Small intestine (tissue), 7 donors: ENCODE measurements around the gene GRIK5. TPM values are rescaled to one million over a fixed set of nuclear protein-coding genes. Genes with fewer than 3 reads are reported as not detected.
A peak's percentile ranks its signal among the peaks of the same experiment; 100 is the strongest.
"Not testable (repeated sequence)": the region's sequence is repeated elsewhere in the genome, so short reads cannot be mapped to it uniquely, and the experiment has no call there.

Experiments
- DNase-seq, 2 donors: peaks; one replicate each; pipeline versions ENCODE4 v3.0.0 to v3.0.0-alpha.2; 2013
- FAIRE-seq: peaks from 2 replicates; lab custom pipeline; 2012; peaks lifted over from hg19 to GRCh38; lab: Jason Lieb, UNC
- H3K27ac ChIP-seq, 3 donors: one replicate each; pipeline ENCODE4 v1.5.1; 2013; ENCODE audit warnings: low read length in 2 of 3, mild to moderate bottlenecking in 2 of 3, control low read depth in 1 of 3, inconsistent platforms in 1 of 3, low read depth in 1 of 3, moderate library complexity in 1 of 3
- H3K27me3 ChIP-seq, 3 donors: one replicate each; pipeline ENCODE4 v1.6.1; 2013; ENCODE audit warnings: low read length in 3 of 3, inconsistent platforms in 1 of 3; ENCODE audit not compliant: control insufficient read depth in 3 of 3, insufficient read depth in 3 of 3
- H3K36me3 ChIP-seq, 3 donors: one replicate each; pipeline ENCODE4 v1.6.1; 2013; ENCODE audit warnings: low read length in 3 of 3, inconsistent platforms in 1 of 3, low read depth in 1 of 3, mild to moderate bottlenecking in 1 of 3, moderate library complexity in 1 of 3; ENCODE audit not compliant: control insufficient read depth in 3 of 3, insufficient read depth in 2 of 3
- H3K4me1 ChIP-seq, 3 donors: one replicate each; pipeline ENCODE4 v1.6.1; 2013; ENCODE audit warnings: low read length in 2 of 3, inconsistent platforms in 1 of 3, low read depth in 1 of 3, mild to moderate bottlenecking in 1 of 3, moderate library complexity in 1 of 3; ENCODE audit not compliant: control insufficient read depth in 3 of 3, insufficient read depth in 2 of 3
- H3K4me3 ChIP-seq, 3 donors: one replicate each; pipeline ENCODE4 v1.5.1; 2013; ENCODE audit warnings: low read length in 3 of 3, control low read depth in 1 of 3, inconsistent platforms in 1 of 3, low read depth in 1 of 3, mild to moderate bottlenecking in 1 of 3, moderate library complexity in 1 of 3
- H3K9me3 ChIP-seq, 2 donors: one replicate each; pipeline ENCODE4 v1.6.1; 2013; ENCODE audit warnings: low read depth in 1 of 2, low read length in 1 of 2; ENCODE audit not compliant: control insufficient read depth in 2 of 2, insufficient read depth in 1 of 2
- WGBS, 3 donors: extraction: QIAGEN DNeasy Blood & Tissue Kit; methylation state at CpG; one replicate each; pipeline ENCODE4 v1.1.7; 2013; 5-methylcytosine and 5-hydroxymethylcytosine counted together
- polyA plus RNA-seq, 4 donors: library from polyadenylated mRNA; stranded (reverse) in 3 of 4; unstranded in 1 of 4; fragments of 200-250 nt in 3 of 4; fragments of 120-200 nt in 1 of 4; gene quantifications; one replicate each; pipeline versions ENCODE4 v1.2.1 to v1.2.3, GENCODE V29; 2013
- donor health status: healthy with polysubstance abuse.
- donor health status: control.
- donor health status: control.
- donor health status: Bipolar disorder and iron deficiency.
- donor health status: healthy.

Gene GRIK5
- polyA plus RNA-seq, 4 donors, result 0.27 to 1.6 (median 0.68) TPM; not detected in 1

DNA sequence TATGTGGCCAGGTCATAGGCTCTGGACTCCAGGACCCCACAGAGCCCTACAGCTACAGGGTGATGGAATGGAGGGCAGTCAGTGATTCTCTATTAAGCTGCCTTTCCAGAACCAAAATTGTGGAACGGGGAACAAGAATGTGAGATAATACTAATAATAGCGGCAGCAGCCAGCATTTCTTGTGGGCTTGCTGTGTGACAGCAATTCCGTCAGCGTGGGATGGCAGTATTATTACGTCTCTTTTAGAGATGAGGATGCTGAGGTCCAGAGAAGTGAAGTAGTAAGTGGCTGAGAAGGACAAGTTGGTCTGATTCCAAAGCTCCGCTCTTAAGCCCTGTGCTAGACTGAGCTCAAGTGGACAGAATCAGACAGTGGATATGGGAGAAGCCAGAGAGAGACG, 24.4 kb downstream of the GRIK5 start:
- FAIRE-seq, result no peak
- 86 to 90% (median 88%) methylated on average over 7 of the region's 7 CpGs for WGBS, 3 donors
- Histone ChIP-seq H3K36me3 (no peaks in the 10 kb centered on the region), H3K4me1 (peaks cover 0 to 4% (median 3%) of the 10 kb centered on the region in 3 donors), H3K9me3 (no peaks in the 10 kb centered on the region), H3K4me3 (no peak overlapping the region), H3K27ac (no peak overlapping the region), H3K27me3 (peaks cover 0 to 2% (median 0%) of the 10 kb centered on the region in 3 donors)
- DNase-seq, result no peak

GRCh38 chr19:42042455-42043170, 27.4 kb downstream of the GRIK5 start:
- FAIRE-seq, result no peak
- 89 to 91% (median 91%) methylated on average over 30 of the region's 30 CpGs for WGBS, 3 donors
- no peaks in the 10 kb centered on the region for H3K9me3 ChIP-seq

DNA sequence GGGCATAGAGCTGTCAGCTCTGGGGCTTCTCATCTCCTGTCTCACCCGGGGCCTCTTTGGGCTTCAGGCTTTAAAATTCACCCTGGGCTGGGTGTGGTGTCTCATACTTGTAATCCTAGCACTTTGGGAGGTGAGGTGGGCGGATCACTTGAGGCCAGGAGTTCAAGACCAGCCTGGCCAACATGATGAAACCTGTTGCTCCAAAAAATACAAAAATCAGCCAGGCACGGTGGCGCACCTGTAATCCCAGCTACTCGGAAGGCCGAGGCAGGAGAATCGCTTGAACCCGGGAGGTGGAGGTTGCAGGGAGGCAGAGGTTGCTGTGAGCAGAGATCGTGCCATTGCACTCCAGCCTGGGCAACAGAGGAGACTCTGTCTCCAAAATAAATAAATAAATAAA, 29.5 kb downstream of the GRIK5 start:
- 90 to 92% (median 92%) methylated on average over 9 of the region's 9 CpGs for WGBS, 3 donors
- not testable (repeated sequence) for H3K27ac ChIP-seq, DNase-seq, H3K27me3 ChIP-seq, H3K9me3 ChIP-seq, H3K4me3 ChIP-seq, FAIRE-seq, H3K4me1 ChIP-seq, H3K36me3 ChIP-seq

More at GRCh38 chr19:42042455-42043170, 27.4 kb downstream of the GRIK5 start:
- Histone ChIP-seq H3K27ac (no peak overlapping the region), H3K36me3 (no peaks in the 10 kb centered on the region), H3K4me1 (no peaks in the 10 kb centered on the region), H3K27me3 (peaks cover 0 to 2% (median 0%) of the 10 kb centered on the region in 3 donors), H3K4me3 (no peak overlapping the region)
- no peak for DNase-seq

GRCh38 chr19:42040031-42040430, 30.0 kb downstream of the GRIK5 start:
- no peak overlapping the region for H3K4me3 ChIP-seq
- no peak overlapping the region for H3K27ac ChIP-seq
- H3K27me3 ChIP-seq, result peaks cover 0 to under 1% (median 0%) of the 10 kb centered on the region in 3 donors
- FAIRE-seq (no peak), DNase-seq (no peak)
- no peaks in the 10 kb centered on the region for H3K4me1 ChIP-seq
- H3K9me3 ChIP-seq, result no peaks in the 10 kb centered on the region
- H3K36me3 ChIP-seq, result no peaks in the 10 kb centered on the region

DNA sequence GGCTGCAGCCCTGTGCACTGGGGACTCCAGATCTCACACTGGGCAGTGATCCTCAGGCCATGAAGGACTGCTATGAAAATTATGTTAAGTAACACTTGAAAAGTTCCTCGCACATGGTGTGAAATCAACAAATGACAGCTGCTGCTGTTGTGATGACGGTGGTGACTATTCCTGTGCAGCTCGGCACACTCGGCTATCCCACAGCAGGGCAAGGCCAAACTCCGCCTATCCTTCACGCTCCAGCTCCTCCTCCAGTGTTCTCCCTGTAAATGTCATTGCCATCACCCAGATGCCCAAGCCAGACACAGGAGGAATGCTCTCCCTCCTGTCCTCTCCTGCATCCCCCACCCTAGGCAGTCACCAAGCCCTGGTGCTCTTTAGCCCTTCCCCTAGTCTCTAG, 31.3 kb downstream of the GRIK5 start:
- Histone ChIP-seq H3K4me3 (no peak overlapping the region), H3K4me1 (no peaks in the 10 kb centered on the region), H3K27ac (no peak overlapping the region), H3K27me3 (no peaks in the 10 kb centered on the region), H3K36me3 (no peaks in the 10 kb centered on the region), H3K9me3 (no peaks in the 10 kb centered on the region)
- WGBS, 3 donors, result 68 to 75% (median 72%) methylated on average over 6 of the region's 6 CpGs
- no peak for DNase-seq
- no peak for FAIRE-seq

GRCh38 chr19:42037649-42038048, 32.4 kb downstream of the GRIK5 start:
- H3K27me3 ChIP-seq, result no peaks in the 10 kb centered on the region
- no peaks in the 10 kb centered on the region for H3K36me3 ChIP-seq
- WGBS, 3 donors, result 77 to 84% (median 84%) methylated on average over 5 of the region's 5 CpGs
- no peak overlapping the region for H3K4me3 ChIP-seq
- H3K9me3 ChIP-seq, result no peaks in the 10 kb centered on the region
- FAIRE-seq (no peak), DNase-seq (no peak)
- H3K4me1 ChIP-seq, result no peaks in the 10 kb centered on the region
- H3K27ac ChIP-seq, result no peak overlapping the region

GRCh38 chr19:42034640-42035391, 35.2 kb downstream of the GRIK5 start:
- not testable (repeated sequence) for H3K36me3 ChIP-seq, FAIRE-seq, H3K27me3 ChIP-seq, H3K27ac ChIP-seq, H3K4me1 ChIP-seq, H3K9me3 ChIP-seq, H3K4me3 ChIP-seq
- peak; percentile 57 to 66 for DNase-seq
- 21 to 35% (median 28%) methylated on average over 17 of the region's 17 CpGs for WGBS, 3 donors

GRCh38 chr19:42033413-42033812, 36.6 kb downstream of the GRIK5 start:
- DNase-seq, result no peak
- Histone ChIP-seq H3K9me3 (no peaks in the 10 kb centered on the region), H3K27me3 (no peaks in the 10 kb centered on the region), H3K4me1 (no peaks in the 10 kb centered on the region), H3K36me3 (no peaks in the 10 kb centered on the region), H3K27ac (no peak overlapping the region), H3K4me3 (no peak overlapping the region)
- FAIRE-seq, result no peak
- WGBS, 3 donors, result 56 to 74% (median 59%) methylated on average over 5 of the region's 5 CpGs
